Measurements from ENCODE around the gene GUCA1C. TPM values are rescaled to one million over a fixed set of nuclear protein-coding genes. Genes with fewer than 3 reads are reported as not detected.

The GUCA1C gene
- total and polyA plus RNA-seq, 2 of the 8 experiments (the other 6 are each of a cell fraction or from before 2014, with no cell fraction given): not detected

DNA sequence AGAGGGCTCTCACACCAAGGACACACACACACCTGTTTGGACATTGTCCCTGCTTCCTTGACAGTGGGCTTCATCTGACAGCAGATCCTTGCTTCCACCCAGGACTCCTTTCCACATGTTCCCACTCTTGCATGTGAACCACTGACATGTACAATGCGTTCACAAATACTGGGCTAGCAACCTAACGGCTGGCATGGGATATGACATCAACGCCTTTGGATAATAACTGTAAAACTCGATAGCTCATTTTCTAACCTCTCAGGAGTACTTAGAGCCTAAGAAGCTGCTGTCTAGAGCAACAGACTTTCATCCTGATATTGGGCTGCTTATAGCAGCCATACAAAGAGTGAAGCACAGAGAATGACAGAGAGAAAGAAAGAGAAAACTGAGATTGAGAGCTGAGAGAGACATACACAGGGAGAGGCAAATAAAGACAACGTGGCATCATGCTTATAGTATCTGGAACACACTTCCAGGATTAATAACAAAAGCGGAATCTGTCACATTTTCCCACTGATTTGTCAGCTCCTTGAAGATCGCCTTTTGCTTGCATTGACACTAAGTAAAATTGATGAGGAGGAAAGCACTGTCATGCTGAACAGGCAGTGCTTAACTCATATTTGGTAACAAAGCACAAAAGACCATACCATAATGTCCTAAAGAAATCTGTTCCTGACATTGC lies 1.7 kb downstream of the GUCA1C start:
- H3K27me3 ChIP-seq (replicated peaks in 1 of 4; ENCODE audit: control insufficient read depth in 3 of 4, extremely low read depth in 1 of 4, insufficient read depth in 3 of 4, low read length in 3 of 4): no peaks in the 10 kb centered on the region
- no peak overlapping the region for H2AK5ac ChIP-seq (ENCODE audit: low read depth, low read length)
- no peak overlapping the region for H3K4me2 ChIP-seq (ENCODE audit: insufficient read depth in 1 of 2, low read depth in 2 of 2, low read length in 2 of 2)
- no peak overlapping the region for H4K5ac ChIP-seq (ENCODE audit: insufficient read length, low read depth, low read length)
- H2BK12ac ChIP-seq (ENCODE audit: low read depth, low read length): no peak overlapping the region
- no peak overlapping the region for H4K8ac ChIP-seq (ENCODE audit: extremely low read depth, insufficient read depth, low read length)
- H3K23ac ChIP-seq (ENCODE audit: insufficient read length): no peak overlapping the region
- no peaks in the 10 kb centered on the region for H3K36me3 ChIP-seq (ENCODE audit: control insufficient read depth in 2 of 4, insufficient read depth in 4 of 4, low read length in 3 of 4)
- no peaks in the 10 kb centered on the region for H3K79me1 ChIP-seq (ENCODE audit: low read depth, low read length)
- no peak overlapping the region for H4K91ac ChIP-seq (replicated peaks; ENCODE audit: insufficient read length, low read length)
- ChIA-PET CTCF (ENCODE audit: partially characterized antibody) (interaction anchor here (0.6 kb wide), 1 partner anchor 499 kb away, joined by 3 read pairs; no protein-coding TSS in a partner anchor), POLR2A (ENCODE audit: partially characterized antibody) (no interaction called here)
- H2BK15ac ChIP-seq (ENCODE audit: low read length): no peak overlapping the region
- no peak for TF ChIP-seq RFX5 (IDR thresholded peaks at IDR 0.05; ENCODE audit: borderline replicate concordance, low read depth, low read length)
- TF ChIP-seq SRF (IDR thresholded peaks at IDR 0.05; ENCODE audit: low read depth, low read length): no peak
- TF ChIP-seq SIX5 (IDR thresholded peaks at IDR 0.05; ENCODE audit: low read depth, low read length): no peak
- no peak overlapping the region for H2BK120ac ChIP-seq (replicated peaks; ENCODE audit: low read depth, low read length)
- H2BK20ac ChIP-seq (ENCODE audit: low read length): no peak overlapping the region
- H3K18ac ChIP-seq (ENCODE audit: extremely low read depth, low read length): no peak overlapping the region
- 91% methylated on average over 7 of the region's 7 CpGs; no CpG with 5 or more reads in 1 of the 2 experiments for WGBS, 2 experiments (ENCODE audit: extremely low coverage in 1 of 2, insufficient coverage in 1 of 2, insufficient read length in 1 of 2, insufficient replicate concordance in 2 of 2, low coverage in 1 of 2, low lambda C conversion rate in 2 of 2, missing lambda C conversion rate in 1 of 2)
- H3K4me1 ChIP-seq (replicated peaks in 1 of 4; ENCODE audit: control insufficient read depth in 3 of 4, insufficient read depth in 4 of 4, low read length in 3 of 4): no peaks in the 10 kb centered on the region
- H3K4ac ChIP-seq (replicated peaks; ENCODE audit: insufficient read length, low read depth, low read length): no peak overlapping the region
- H3K56ac ChIP-seq (replicated peaks; ENCODE audit: insufficient read length, low read depth, low read length): no peak overlapping the region
- FAIRE-seq (no peak), DNase-seq (ENCODE audit: low read depth in 1 of 2, low spot score in 2 of 2) (no peak)
- H3K27ac ChIP-seq (ENCODE audit: low read depth, low read length): no peak overlapping the region
- H2BK5ac ChIP-seq (ENCODE audit: low read depth, low read length): no peak overlapping the region
- no peak overlapping the region for H3K4me3 ChIP-seq (ENCODE audit: extremely low read depth in 1 of 4, insufficient read depth in 2 of 4, low read depth in 3 of 4, low read length in 4 of 4)
- no peak overlapping the region for H2AFZ ChIP-seq (ENCODE audit: low read length)
- no peak overlapping the region for H3K14ac ChIP-seq (ENCODE audit: insufficient read length)
- no peaks in the 10 kb centered on the region for H3K23me2 ChIP-seq (ENCODE audit: low read depth, low read length)
- no peak overlapping the region for H3K9ac ChIP-seq (replicated peaks in 1 of 4; ENCODE audit: extremely low read depth in 1 of 4, low read depth in 3 of 4, low read length in 3 of 4)
- no peaks in the 10 kb centered on the region for H4K20me1 ChIP-seq (replicated peaks in 1 of 2; ENCODE audit: control insufficient read depth in 1 of 2, insufficient read depth in 2 of 2, low read length in 2 of 2)
- no peaks in the 10 kb centered on the region for H3K79me2 ChIP-seq (ENCODE audit: control insufficient read depth in 1 of 2, insufficient read depth in 2 of 2, low read length in 2 of 2)
- no peaks in the 10 kb centered on the region for H3K9me3 ChIP-seq (ENCODE audit: insufficient read depth in 2 of 2, low read depth in 1 of 2, low read length in 1 of 2)
